Astrocyte (in vitro differentiated cells and primary cell): ENCODE results near the gene HNRNPA2B1. TPM values are rescaled to one million over a fixed set of nuclear protein-coding genes. Genes with fewer than 3 reads are reported as not detected.

ENCODE experiments used
- DNase-seq: peaks from one replicate; pipeline ENCODE4 v3.0.0-alpha.2; 2010; ENCODE audit warnings: low read depth
- FAIRE-seq: peaks from 2 replicates; lab custom pipeline; 2011; peaks lifted over from hg19 to GRCh38; lab: Jason Lieb, UNC
- H2AFZ ChIP-seq: 2 replicates; pipeline ENCODE4 v1.6.0; 2012; ENCODE audit warnings: low read depth, low read length, inconsistent platforms
- H3K27ac ChIP-seq: 2 replicates; pipeline ENCODE4 v1.5.1; 2011; ENCODE audit warnings: low read depth, low read length, inconsistent platforms
- H3K27me3 ChIP-seq: 2 replicates; pipeline ENCODE4 v1.6.0; 2011; ENCODE audit warnings: low read length, inconsistent platforms; ENCODE audit not compliant: insufficient read depth
- H3K36me3 ChIP-seq: 2 replicates; pipeline ENCODE4 v1.5.1; 2011; ENCODE audit warnings: low read length, inconsistent platforms; ENCODE audit not compliant: insufficient read depth
- H3K4me1 ChIP-seq: 2 replicates; pipeline ENCODE4 v1.5.1; 2011; ENCODE audit warnings: low read length, inconsistent platforms; ENCODE audit not compliant: insufficient read depth
- H3K4me2 ChIP-seq: 2 replicates; pipeline ENCODE4 v1.6.0; 2012; ENCODE audit warnings: low read length, inconsistent platforms
- H3K4me3 ChIP-seq: 2 replicates; pipeline ENCODE4 v1.5.1; 2011; ENCODE audit warnings: low read depth, mild to moderate bottlenecking, low read length, inconsistent platforms; ENCODE audit not compliant: insufficient read depth
- H3K79me2 ChIP-seq: 2 replicates; pipeline ENCODE4 v1.6.0; 2012; ENCODE audit warnings: mild to moderate bottlenecking, low read length, inconsistent platforms; ENCODE audit not compliant: insufficient read depth
- H3K9ac ChIP-seq: 2 replicates; pipeline ENCODE4 v1.6.0; 2012; ENCODE audit warnings: mild to moderate bottlenecking, low read length, inconsistent platforms
- H3K9me3 ChIP-seq: 2 replicates; pipeline ENCODE4 v1.5.1; 2012; ENCODE audit warnings: low read depth, mild to moderate bottlenecking, low read length, inconsistent platforms; ENCODE audit not compliant: insufficient read depth
- H4K20me1 ChIP-seq: 2 replicates; pipeline ENCODE4 v1.6.0; 2012; ENCODE audit warnings: low read length, inconsistent platforms; ENCODE audit not compliant: insufficient read depth
- H3K27ac Mint-ChIP-seq: one replicate; pipeline ENCODE4 v1.8.0; 2021; ENCODE audit warnings: mild to moderate bottlenecking, mixed read lengths; ENCODE audit not compliant: unreplicated experiment
- H3K27me3 Mint-ChIP-seq: one replicate; pipeline ENCODE4 v1.8.0; 2021; ENCODE audit warnings: low read depth, mixed read lengths; ENCODE audit not compliant: unreplicated experiment
- H3K36me3 Mint-ChIP-seq: one replicate; pipeline ENCODE4 v1.8.0; 2021; ENCODE audit warnings: low read depth, mixed read lengths; ENCODE audit not compliant: unreplicated experiment
- H3K4me1 Mint-ChIP-seq: one replicate; pipeline ENCODE4 v1.8.0; 2021; ENCODE audit warnings: low read depth, mixed read lengths; ENCODE audit not compliant: unreplicated experiment
- H3K4me3 Mint-ChIP-seq: one replicate; pipeline ENCODE4 v1.8.0; 2021; ENCODE audit warnings: mild to moderate bottlenecking, moderate library complexity, mixed read lengths; ENCODE audit not compliant: unreplicated experiment
- H3K9me3 Mint-ChIP-seq: one replicate; pipeline ENCODE4 v1.8.0; 2021; ENCODE audit warnings: mild to moderate bottlenecking, mixed read lengths; ENCODE audit not compliant: unreplicated experiment
- CTCF ChIP-seq: IDR thresholded peaks from 2 replicates; pipeline ENCODE4 v1.5.1; 2011; ENCODE audit warnings: low read depth, mild to moderate bottlenecking, inconsistent platforms, low read length, moderate library complexity; ENCODE audit not compliant: insufficient read depth
- EZH2 ChIP-seq: IDR thresholded peaks from 2 replicates; pipeline ENCODE4 v1.6.1; 2012; ENCODE audit warnings: mild to moderate bottlenecking, low read length, inconsistent platforms; ENCODE audit not compliant: insufficient read depth
- total RNA-seq: library from RNA; stranded (reverse); gene quantifications from 2 replicates; pipeline ENCODE4 v1.2.1, GENCODE V29; 2021

HNRNPA2B1 gene
- total RNA-seq, 1 donor from 2014 or later, result 415 TPM

- Mint-ChIP-seq H3K36me3 (peaks cover 7% of the 10 kb centered on the region), H3K4me1 (peaks cover 32% of the 10 kb centered on the region), H3K9me3 (no peaks in the 10 kb centered on the region), H3K27me3 (no peaks in the 10 kb centered on the region), H3K4me3 (no peak overlapping the region), H3K27ac (peak overlapping the region; percentile 38)
- no peak for FAIRE-seq
- H3K9me3 ChIP-seq, result no peaks in the 10 kb centered on the region
- peaks cover 63% of the 10 kb centered on the region for H4K20me1 ChIP-seq
- DNase-seq, result no peak
- no peak overlapping the region for H3K4me2 ChIP-seq
- no peak overlapping the region for H2AFZ ChIP-seq
- peaks cover 17% of the 10 kb centered on the region for H3K36me3 ChIP-seq
- H3K9ac ChIP-seq, result no peak overlapping the region
- TF ChIP-seq EZH2 (no peak), CTCF (no peak)
- H3K27ac ChIP-seq, result no peak overlapping the region
- H3K27me3 ChIP-seq, result no peaks in the 10 kb centered on the region
- H3K4me1 ChIP-seq, result no peaks in the 10 kb centered on the region
- no peaks in the 10 kb centered on the region for H3K79me2 ChIP-seq
- H3K4me3 ChIP-seq, result no peak overlapping the region
These were observed 16.8 kb downstream of the HNRNPA2B1 start for GRCh38 chr7:26183545-26184280.

- Mint-ChIP-seq H3K27me3 (no peaks in the 10 kb centered on the region), H3K4me3 (no peak overlapping the region), H3K4me1 (peaks cover 30% of the 10 kb centered on the region), H3K9me3 (no peaks in the 10 kb centered on the region), H3K27ac (peak overlapping the region; percentile 48), H3K36me3 (peaks cover 4% of the 10 kb centered on the region)
- FAIRE-seq (no peak), DNase-seq (no peak)
- no peak overlapping the region for H3K4me3 ChIP-seq
- H3K79me2 ChIP-seq, result no peaks in the 10 kb centered on the region
- H3K9me3 ChIP-seq, result no peaks in the 10 kb centered on the region
- H3K9ac ChIP-seq, result no peak overlapping the region
- H3K27me3 ChIP-seq, result no peaks in the 10 kb centered on the region
- H3K27ac ChIP-seq, result no peak overlapping the region
- H3K4me2 ChIP-seq, result no peak overlapping the region
- no peak overlapping the region for H2AFZ ChIP-seq
- TF ChIP-seq CTCF, result no peak
- no peak for TF ChIP-seq EZH2
- H3K4me1 ChIP-seq, result no peaks in the 10 kb centered on the region
- H3K36me3 ChIP-seq, result peaks cover 8% of the 10 kb centered on the region
- peaks cover 57% of the 10 kb centered on the region for H4K20me1 ChIP-seq
These were observed 17.8 kb downstream of the HNRNPA2B1 start for GRCh38 chr7:26182706-26183105.

GRCh38 chr7:26182283-26182682, 18.3 kb downstream of the HNRNPA2B1 start:
- no peaks in the 10 kb centered on the region for H3K79me2 ChIP-seq
- H3K4me1 ChIP-seq, result no peaks in the 10 kb centered on the region
- no peak overlapping the region for H3K4me3 Mint-ChIP-seq
- H3K27me3 Mint-ChIP-seq, result no peaks in the 10 kb centered on the region
- H3K27ac ChIP-seq, result no peak overlapping the region
- no peak overlapping the region for H2AFZ ChIP-seq
- peaks cover 8% of the 10 kb centered on the region for H3K36me3 Mint-ChIP-seq
- H3K36me3 ChIP-seq, result peaks cover 8% of the 10 kb centered on the region
- peaks cover 28% of the 10 kb centered on the region for H3K4me1 Mint-ChIP-seq
- no peaks in the 10 kb centered on the region for H3K9me3 Mint-ChIP-seq
- no peak for FAIRE-seq
- peak overlapping the region; percentile 48 for H3K27ac Mint-ChIP-seq
- TF ChIP-seq EZH2 (no peak), CTCF (no peak)
- no peak overlapping the region for H3K4me3 ChIP-seq
- DNase-seq, result no peak
- H3K27me3 ChIP-seq, result no peaks in the 10 kb centered on the region
- peaks cover 53% of the 10 kb centered on the region for H4K20me1 ChIP-seq
- no peaks in the 10 kb centered on the region for H3K9me3 ChIP-seq
- no peak overlapping the region for H3K9ac ChIP-seq
- no peak overlapping the region for H3K4me2 ChIP-seq
